ENCODE results near the gene ZC3H7B.

The ZC3H7B gene

DNA sequence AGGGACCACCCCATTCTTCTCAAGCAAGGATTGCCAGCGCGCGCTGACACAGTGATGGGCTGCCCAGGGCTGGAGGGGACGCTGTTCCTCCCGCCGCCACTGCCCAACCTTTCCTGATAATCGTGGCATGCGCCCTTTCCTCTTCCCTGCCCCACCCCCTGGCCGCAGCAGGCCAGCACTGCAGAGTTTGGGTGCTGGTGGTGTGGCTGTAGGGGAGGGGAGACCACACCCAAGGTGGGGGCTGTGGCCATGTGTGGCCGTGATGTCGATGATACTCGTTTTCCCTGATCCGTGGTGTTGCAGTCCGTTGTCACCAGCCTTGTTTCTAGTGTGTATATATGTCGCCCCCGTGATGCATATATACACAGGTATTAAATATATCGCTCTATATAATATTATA lies 57.6 kb downstream of the ZC3H7B start:
- Histone ChIP-seq H3K27me3 (ENCODE audit: insufficient read depth, poor library complexity, severe bottlenecking) (no peaks in the 10 kb centered on the region), H3K4me3 (replicated peaks; ENCODE audit: insufficient read depth, low read length) (no peak overlapping the region), H3K27ac (replicated peaks) (no peak overlapping the region)
- TF ChIP-seq, protein P1, sequence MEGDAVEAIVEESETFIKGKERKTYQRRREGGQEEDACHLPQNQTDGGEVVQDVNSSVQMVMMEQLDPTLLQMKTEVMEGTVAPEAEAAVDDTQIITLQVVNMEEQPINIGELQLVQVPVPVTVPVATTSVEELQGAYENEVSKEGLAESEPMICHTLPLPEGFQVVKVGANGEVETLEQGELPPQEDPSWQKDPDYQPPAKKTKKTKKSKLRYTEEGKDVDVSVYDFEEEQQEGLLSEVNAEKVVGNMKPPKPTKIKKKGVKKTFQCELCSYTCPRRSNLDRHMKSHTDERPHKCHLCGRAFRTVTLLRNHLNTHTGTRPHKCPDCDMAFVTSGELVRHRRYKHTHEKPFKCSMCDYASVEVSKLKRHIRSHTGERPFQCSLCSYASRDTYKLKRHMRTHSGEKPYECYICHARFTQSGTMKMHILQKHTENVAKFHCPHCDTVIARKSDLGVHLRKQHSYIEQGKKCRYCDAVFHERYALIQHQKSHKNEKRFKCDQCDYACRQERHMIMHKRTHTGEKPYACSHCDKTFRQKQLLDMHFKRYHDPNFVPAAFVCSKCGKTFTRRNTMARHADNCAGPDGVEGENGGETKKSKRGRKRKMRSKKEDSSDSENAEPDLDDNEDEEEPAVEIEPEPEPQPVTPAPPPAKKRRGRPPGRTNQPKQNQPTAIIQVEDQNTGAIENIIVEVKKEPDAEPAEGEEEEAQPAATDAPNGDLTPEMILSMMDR (IDR thresholded peaks at IDR 0.05; ENCODE audit: insufficient read depth, low read length): no peak
- TF ChIP-seq GABPA (IDR thresholded peaks at IDR 0.05; ENCODE audit: low read depth): no peak
- TF ChIP-seq POLR2AphosphoS5 (IDR thresholded peaks at IDR 0.05; ENCODE audit: low read depth): no peak
- TF ChIP-seq SPI1 (IDR thresholded peaks at IDR 0.05; ENCODE audit: borderline replicate concordance, low read depth): no peak
- no peak for TF ChIP-seq REST (IDR thresholded peaks at IDR 0.05; ENCODE audit: insufficient replicate concordance, low read depth)
- no peak for DNase-seq (ENCODE audit: low read depth in 1 of 2, low spot score in 1 of 2)

GRCh38 chr22:41359376-41359775 lies 58.1 kb downstream of the ZC3H7B start:
- TF ChIP-seq GABPA (IDR thresholded peaks at IDR 0.05; ENCODE audit: low read depth) (no peak), POLR2AphosphoS5 (IDR thresholded peaks at IDR 0.05; ENCODE audit: low read depth) (no peak), REST (IDR thresholded peaks at IDR 0.05; ENCODE audit: insufficient replicate concordance, low read depth) (no peak), SPI1 (IDR thresholded peaks at IDR 0.05; ENCODE audit: borderline replicate concordance, low read depth) (no peak)
- TF ChIP-seq, protein P1 (IDR thresholded peaks at IDR 0.05; ENCODE audit: insufficient read depth, low read length): no peak
- DNase-seq (ENCODE audit: low read depth in 1 of 2, low spot score in 1 of 2): no peak
- H3K27me3 ChIP-seq (ENCODE audit: insufficient read depth, poor library complexity, severe bottlenecking): no peaks in the 10 kb centered on the region
- H3K27ac ChIP-seq (replicated peaks): no peak overlapping the region
- no peak overlapping the region for H3K4me3 ChIP-seq (replicated peaks; ENCODE audit: insufficient read depth, low read length)

GRCh38 chr22:41360126-41360525 lies 58.8 kb downstream of the ZC3H7B start:
- H3K4me3 ChIP-seq (replicated peaks; ENCODE audit: insufficient read depth, low read length): no peak overlapping the region
- no peak for DNase-seq (ENCODE audit: low read depth in 1 of 2, low spot score in 1 of 2)
- no peaks in the 10 kb centered on the region for H3K27me3 ChIP-seq (ENCODE audit: insufficient read depth, poor library complexity, severe bottlenecking)
- TF ChIP-seq REST (IDR thresholded peaks at IDR 0.05; ENCODE audit: insufficient replicate concordance, low read depth) (no peak), SPI1 (IDR thresholded peaks at IDR 0.05; ENCODE audit: borderline replicate concordance, low read depth) (no peak), GABPA (IDR thresholded peaks at IDR 0.05; ENCODE audit: low read depth) (no peak), POLR2AphosphoS5 (IDR thresholded peaks at IDR 0.05; ENCODE audit: low read depth) (no peak)
- TF ChIP-seq, protein P1 (IDR thresholded peaks at IDR 0.05; ENCODE audit: insufficient read depth, low read length): no peak
- no peak overlapping the region for H3K27ac ChIP-seq (replicated peaks)
